K562 (cell line): ENCODE data around the gene CLDN10. TPM values are rescaled to one million over a fixed set of nuclear protein-coding genes. Genes with fewer than 3 reads are reported as not detected.

Source experiments
- MEIS2 ChIP-seq: fragments of 450-650 bp; IDR thresholded peaks from 2 replicates; pipeline ENCODE4 v1.6.1; 2014; ENCODE audit warnings: mild to moderate bottlenecking; ENCODE audit not compliant: partially characterized antibody
- RCOR1 ChIP-seq, 2 experiments: IDR thresholded peaks; 2 replicates each; pipeline ENCODE4 v1.6.1; 2012; ENCODE audit warnings: low read depth in 2 of 2, low read length in 2 of 2, borderline replicate concordance in 1 of 2, improper control_type of control experiment in 1 of 2
- USF2 ChIP-seq: sonication (generic); formaldehyde crosslinking; IDR thresholded peaks from 2 replicates; pipeline ENCODE4 v1.5.0; 2020; ENCODE audit warnings: missing genetic modification reagents
- XRCC3 ChIP-seq: fragments of 450-650 bp; IDR thresholded peaks from 2 replicates; pipeline ENCODE4 v1.6.1; 2017; ENCODE audit warnings: mild to moderate bottlenecking, moderate library complexity
- ZNF140 ChIP-seq: fragments of 250-450 bp; sonication (Bioruptor Pico); IDR thresholded peaks from 2 replicates; pipeline ENCODE4 v1.8.0; 2021; ENCODE audit warnings: moderate library complexity, mild to moderate bottlenecking, inconsistent platforms
- polyA plus RNA-seq, 8 experiments: library from polyadenylated mRNA; depleted of rRNA in 4 of 8; stranded (reverse) in 5 of 8; unstranded in 3 of 8; fragments of >200 nt; fragmentation: Nextera tagmentation in 2 of 8; fragmentation: Illumina TruSeq in 1 of 8; extraction: Ambion mirVana in 2 of 8; extraction: Trizol in 1 of 8; gene quantifications; 2 replicates each; pipeline versions ENCODE4 v1.2.1 to v1.2.3, GENCODE V29; 2011 to 2014; ENCODE audit warnings: inconsistent platforms in 1 of 8, missing spikeins in 1 of 8
- total RNA-seq, 7 experiments: library from RNA; depleted of rRNA in 6 of 7; stranded (reverse); fragments of >200 nt in 6 of 7; fragmentation: Illumina TruSeq in 2 of 7; extraction: Trizol in 2 of 7; gene quantifications; 2 replicates each; pipeline versions ENCODE4 v1.2.1 to v1.2.3, GENCODE V29; 2011 to 2021; ENCODE audit warnings: low replicate concordance in 1 of 7
- TF ChIP-seq, protein P1 (sequence below), 2 experiments: IDR thresholded peaks in 1 of 2; conservative IDR thresholded peaks in 1 of 2; 2 replicates each; pipeline ENCODE4 v1.6.1; 2016; ENCODE audit warnings: low read depth in 2 of 2, mild to moderate bottlenecking in 1 of 2, missing compliant biosample characterization in 1 of 2, missing genetic modification characterization in 1 of 2, moderate library complexity in 1 of 2

The CLDN10 gene
- total and polyA plus RNA-seq, 9 of the 15 experiments (the other 6 are each of a cell fraction or from before 2014, with no cell fraction given): not detected

- TF ChIP-seq, protein P1, sequence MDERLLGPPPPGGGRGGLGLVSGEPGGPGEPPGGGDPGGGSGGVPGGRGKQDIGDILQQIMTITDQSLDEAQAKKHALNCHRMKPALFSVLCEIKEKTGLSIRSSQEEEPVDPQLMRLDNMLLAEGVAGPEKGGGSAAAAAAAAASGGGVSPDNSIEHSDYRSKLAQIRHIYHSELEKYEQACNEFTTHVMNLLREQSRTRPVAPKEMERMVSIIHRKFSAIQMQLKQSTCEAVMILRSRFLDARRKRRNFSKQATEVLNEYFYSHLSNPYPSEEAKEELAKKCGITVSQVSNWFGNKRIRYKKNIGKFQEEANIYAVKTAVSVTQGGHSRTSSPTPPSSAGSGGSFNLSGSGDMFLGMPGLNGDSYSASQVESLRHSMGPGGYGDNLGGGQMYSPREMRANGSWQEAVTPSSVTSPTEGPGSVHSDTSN (CRISPR knock-in tag; IDR thresholded peaks at IDR 0.05; ENCODE audit: low read depth): no peak
- TF ChIP-seq, protein P1 (tag; conservative IDR thresholded peaks at IDR 0.05; ENCODE audit: low read depth): 0 out of 2 replicates have a peak, but pooled peaks have one; percentile 26
- TF ChIP-seq ZNF140 (CRISPR knock-in tag) (no peak), XRCC3 (no peak), RCOR1 (IDR thresholded peaks at IDR 0.05; ENCODE audit: borderline replicate concordance in 1 of 2, low read depth in 2 of 2, low read length in 2 of 2) (0 out of 4 replicates have a peak, but pooled peaks of 1 of the 2 experiments have one; percentile 11), USF2 (CRISPR knock-in tag) (peak; percentile 52), MEIS2 (peak; percentile 71)
- TF ChIP-seq, all 486 proteins: peak for 14
Observed at GRCh38 chr13:95541911-95542474, 10.5 kb upstream of the CLDN10 start (continued).
